Middle frontal gyrus (tissue), 1 donor: Measurements from ENCODE around the gene ARHGAP28.

Source experiments
- DNase-seq: peaks from one replicate; pipeline ENCODE4 v3.0.0-alpha.2; 2015; ENCODE audit warnings: low spot score; ENCODE audit errors: extremely low spot score

Gene ARHGAP28, protein sequence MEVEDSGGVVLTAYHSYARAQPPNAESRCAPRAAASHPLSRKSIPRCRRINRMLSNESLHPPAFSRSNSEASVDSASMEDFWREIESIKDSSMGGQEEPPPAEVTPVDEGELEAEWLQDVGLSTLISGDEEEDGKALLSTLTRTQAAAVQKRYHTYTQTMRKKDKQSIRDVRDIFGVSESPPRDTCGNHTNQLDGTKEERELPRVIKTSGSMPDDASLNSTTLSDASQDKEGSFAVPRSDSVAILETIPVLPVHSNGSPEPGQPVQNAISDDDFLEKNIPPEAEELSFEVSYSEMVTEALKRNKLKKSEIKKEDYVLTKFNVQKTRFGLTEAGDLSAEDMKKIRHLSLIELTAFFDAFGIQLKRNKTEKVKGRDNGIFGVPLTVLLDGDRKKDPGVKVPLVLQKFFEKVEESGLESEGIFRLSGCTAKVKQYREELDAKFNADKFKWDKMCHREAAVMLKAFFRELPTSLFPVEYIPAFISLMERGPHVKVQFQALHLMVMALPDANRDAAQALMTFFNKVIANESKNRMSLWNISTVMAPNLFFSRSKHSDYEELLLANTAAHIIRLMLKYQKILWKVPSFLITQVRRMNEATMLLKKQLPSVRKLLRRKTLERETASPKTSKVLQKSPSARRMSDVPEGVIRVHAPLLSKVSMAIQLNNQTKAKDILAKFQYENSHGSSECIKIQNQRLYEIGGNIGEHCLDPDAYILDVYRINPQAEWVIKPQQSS

DNA sequence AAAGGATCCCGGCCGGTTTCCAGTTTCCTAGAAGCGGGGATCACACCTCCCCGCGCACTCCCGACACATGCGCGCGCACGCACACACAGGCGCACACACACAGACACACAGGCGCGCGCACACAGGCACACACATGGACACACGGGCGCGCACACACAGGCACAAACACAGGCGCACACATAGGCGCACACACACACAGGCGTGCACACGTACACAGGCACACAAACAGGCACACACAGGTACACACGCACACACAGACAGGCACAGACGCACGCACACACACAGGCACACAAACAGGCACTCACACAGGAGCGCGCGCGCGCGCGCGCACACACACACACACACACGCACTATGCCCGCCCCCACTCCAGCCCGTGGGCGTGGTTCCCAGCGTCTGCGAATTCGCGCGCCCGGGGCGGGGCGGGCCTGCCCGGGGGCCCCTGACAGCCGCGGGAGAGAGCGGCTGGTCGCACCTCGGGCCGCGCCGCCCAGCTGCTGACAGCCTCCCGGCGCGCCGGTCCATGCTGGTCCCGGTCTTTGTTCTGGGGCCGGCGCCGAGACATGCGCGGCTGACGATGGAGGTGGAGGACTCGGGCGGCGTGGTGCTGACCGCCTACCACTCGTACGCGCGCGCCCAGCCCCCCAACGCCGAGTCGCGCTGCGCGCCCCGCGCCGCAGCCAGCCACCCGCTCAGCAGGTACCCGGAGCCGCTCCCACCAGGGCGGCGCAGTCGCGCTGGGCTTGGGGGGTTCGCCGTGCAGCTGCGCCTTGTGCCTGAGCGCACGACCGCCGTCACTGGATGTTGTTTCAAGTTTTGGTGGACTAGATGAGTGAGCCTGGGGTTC lies at the start of gene ARHGAP28:
TSS of gene ARHGAP28 (plus strand) at position 470 of the 845 bp plus-strand sequence. CDS start at position 576, 106 bp downstream.
- no peak for DNase-seq

DNA sequence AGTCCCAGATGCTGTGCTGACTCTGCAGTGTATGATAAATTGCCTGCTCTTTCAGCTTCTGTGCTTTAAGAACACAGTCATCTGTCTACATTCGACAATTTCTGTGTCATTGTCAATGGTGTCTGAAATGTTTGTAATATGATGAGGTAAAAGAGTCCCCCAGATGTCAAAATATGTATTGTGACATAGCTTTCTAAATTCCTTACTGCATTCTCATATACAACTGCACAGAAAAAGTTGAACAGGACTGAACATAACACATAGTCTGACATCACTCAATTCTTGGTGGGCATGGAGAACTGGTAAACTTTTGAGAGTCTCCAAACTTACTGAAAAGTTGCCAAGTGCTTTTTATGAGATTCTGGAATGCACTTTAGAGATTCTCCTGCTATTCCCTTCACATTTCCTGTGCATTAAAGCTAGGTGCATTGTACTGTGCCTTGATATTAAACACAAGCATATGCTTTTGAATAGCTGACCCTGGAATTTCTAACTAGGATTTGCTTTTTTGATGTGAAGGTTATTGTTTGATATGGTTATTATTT lies 48.1 kb upstream of the ARHGAP28 start:
- no peak for DNase-seq

DNA sequence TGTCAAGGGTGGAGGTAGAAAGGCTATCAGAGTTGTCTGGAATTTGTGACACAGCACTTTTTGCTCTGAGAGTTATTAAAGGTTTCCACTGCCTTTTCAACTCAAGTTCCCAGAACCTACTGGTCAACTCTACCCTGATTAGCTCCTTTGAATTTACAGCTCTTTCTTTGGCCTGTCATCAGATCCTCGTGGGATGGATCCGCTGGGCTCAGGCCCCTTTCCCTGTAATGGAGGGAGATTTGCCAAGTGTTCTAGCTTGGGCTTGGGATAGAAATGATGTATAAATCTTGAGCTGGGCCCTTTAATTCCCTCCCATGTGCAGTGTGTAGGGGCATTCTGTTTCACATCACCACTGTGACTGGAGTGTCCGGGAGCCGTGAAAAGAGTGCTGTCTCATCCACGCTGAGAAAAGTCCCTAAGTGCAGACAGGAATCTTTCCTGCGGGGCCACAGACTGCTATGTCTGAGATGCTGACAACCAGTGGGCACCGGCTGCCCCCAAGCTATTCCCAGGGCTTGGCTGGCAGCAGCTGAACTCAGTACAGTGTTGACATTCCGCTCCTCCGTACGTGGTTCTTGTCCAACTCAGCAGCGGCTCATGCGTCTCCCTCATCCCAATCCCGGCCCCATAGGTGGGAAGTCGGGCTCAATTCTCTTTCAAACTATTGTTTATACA lies 46.9 kb upstream of the ARHGAP28 start:
- DNase-seq: no peak

DNA sequence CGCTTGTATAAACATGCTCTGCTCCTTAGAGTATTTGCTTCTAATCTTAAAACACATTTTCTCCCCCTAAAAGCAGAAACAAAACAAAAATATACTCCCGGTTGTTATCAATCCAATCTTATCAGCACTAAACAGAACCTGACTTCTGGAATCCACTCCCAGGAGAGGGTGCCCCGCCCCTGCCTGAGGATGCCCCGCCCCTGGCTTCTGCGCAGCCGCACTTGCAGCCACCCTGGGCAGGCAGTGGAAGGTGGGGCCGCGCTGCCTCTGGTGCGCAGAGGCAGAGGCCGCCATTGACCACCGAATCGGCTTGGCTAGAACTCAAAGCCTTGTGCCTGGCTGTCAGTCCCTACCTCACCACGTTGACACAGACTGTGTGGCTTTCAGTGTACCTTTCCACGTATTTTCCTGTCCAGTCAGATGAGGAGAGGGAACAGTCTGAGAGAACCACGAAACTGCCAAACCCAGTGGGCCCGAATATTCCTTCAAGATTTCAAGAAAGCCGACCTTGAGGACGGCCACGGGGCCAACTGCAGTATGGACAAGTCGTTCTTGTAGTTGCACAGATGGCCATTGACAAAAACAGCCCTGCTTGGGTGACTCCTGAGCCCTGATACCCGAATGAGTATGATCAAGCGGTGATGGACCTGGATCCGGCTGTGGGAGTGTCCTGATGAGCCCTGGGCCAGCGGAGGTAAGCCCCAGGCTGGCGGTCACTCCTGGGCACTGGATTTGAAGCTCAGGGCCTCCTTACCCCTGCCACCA lies 46.2 kb upstream of the ARHGAP28 start:
- no peak for DNase-seq

DNA sequence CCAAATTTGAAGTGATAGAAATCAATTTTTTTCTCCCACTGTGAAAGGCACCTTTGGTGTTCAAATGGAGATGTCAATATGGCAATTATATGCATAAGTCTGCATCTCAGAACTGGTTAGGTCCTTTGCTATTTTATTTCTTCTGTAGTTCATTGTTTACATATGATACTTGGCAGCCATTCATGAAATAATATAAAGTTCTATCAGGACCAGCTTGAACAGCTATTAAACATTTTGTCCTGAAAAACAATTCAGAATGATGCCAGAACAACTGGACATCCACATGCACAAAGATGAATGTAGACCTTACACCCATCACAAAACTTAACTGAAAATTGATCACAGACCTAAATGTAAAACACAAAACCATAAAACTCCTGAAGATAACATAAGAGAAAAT lies 41.8 kb upstream of the ARHGAP28 start:
- no peak for DNase-seq

DNA sequence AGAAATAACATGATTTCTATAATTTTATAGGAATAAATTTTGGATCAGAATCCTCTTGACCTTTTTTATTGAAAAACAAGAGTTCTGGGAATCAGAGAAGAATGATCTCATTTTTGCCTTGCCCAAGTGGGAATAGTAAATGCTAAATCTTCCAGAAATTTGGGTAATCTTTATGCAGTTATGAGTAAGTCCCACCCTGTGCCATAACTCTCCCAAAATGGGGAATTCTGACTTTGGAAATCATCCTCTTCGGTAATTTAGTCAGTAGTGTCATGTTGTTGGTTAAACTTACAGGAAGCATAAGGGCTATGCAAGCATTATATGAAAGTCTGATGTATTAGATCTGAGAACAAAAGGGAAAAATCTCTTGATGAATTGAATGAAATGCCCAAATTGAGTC lies 20.6 kb upstream of the ARHGAP28 start:
- DNase-seq: no peak

DNA sequence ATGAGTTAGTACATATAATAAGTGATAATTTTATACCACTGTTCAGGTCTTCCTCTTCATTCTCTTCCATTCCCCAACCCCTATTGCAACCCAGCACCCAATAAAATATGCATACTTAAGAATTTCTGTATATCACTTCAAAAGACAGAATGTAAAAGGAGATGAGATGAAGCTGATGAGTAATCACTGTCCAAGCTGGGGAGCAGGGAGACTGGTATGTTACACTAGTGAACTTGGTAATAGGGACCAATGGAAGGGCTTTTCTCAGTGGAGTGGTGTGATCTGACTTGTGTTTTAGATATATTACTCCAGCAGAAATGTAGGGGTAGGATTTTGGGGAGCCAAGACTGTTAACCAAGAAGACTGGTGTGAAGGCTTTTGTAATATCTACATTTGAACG lies 18.0 kb upstream of the ARHGAP28 start:
- no peak for DNase-seq

DNA sequence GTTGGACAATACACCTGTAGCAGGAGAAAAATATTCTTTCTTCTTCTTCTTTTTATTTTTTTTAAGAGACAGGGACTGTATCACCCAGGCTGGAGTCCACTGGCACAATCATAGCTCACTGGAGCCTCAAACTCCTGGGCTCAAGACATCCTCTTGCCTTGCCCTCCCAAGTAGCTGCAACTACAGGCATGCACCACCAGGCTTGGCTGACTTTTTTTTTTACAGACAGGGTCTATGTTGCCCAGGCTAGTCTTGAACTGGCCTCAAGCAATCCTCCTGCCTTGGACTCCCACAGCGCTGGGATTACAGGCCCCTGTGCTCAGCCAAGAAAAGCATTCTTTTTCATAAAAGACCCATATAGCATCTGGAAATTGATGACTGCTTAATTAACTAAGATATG lies 17.1 kb upstream of the ARHGAP28 start:
- DNase-seq: no peak

DNA sequence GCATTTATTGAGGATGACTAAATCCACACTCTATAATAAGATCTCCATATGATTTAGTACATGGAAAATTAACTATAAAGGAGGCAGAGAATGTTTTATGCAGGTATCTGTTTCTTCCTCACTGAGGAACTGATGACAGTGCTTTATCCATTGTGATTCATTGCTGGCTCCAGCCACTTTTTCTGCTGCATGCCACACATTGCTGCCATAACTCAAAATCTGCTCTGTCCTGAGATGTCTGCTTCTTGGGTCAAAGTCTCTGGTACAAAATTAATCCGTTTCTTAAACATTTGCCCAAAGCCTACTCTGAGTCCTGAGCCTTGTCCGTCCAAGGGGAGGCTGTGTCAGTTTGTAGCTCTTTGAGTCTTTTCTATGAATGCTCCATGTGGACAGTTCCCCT lies 15.5 kb upstream of the ARHGAP28 start:
- DNase-seq: no peak

DNA sequence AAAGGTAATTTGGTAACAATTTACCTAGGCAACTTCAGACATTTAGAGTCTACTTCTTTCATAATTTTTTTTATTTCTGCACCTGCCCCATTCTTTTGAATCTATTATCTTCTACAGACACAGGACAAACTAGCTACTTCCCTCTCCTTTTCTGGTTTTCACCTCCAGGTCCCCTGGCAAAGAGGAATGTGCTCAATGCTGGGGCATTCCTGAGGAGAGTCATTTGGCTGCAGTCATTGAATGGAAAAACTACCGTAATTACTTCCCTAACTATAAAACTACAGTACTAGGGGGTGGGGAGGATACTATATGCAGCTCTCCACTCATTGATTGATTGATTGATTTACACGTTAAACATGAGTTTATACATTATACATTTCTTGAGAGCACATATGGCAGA lies 11.2 kb upstream of the ARHGAP28 start:
- DNase-seq: no peak

DNA sequence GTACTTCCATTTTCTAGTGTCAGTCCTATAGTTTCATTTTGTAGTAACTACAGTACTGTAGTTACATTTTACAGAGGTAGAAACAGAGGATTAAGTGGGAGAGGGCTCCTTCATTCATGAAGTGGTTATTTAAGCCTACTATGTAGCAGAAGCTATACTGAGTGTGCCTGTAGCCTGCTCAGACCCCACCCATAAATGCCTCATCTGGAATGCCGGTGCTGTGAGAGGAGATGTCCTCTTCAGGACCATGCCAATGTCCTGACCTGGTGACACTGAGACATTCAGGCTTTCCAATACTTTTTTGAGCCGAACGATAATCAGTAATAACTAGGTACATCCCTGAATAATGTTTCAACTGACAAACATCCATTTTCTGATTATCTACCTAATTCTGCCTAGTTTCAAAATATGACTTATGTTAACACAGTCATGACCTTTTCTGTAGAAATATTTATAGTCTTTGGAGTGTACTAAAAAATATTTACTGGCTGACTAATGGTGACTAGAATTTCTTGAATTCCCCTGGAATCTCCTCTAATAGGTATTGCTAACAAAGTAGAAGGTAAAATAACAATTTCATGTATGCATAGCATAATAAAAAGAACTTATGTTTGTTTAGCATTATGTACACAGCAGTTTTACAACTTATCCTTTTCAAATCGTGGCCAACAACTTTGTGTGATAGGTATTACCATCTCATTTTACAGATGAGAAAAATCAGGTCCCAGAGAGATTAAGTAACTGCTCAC lies 10.2 kb upstream of the ARHGAP28 start:
- DNase-seq: no peak

DNA sequence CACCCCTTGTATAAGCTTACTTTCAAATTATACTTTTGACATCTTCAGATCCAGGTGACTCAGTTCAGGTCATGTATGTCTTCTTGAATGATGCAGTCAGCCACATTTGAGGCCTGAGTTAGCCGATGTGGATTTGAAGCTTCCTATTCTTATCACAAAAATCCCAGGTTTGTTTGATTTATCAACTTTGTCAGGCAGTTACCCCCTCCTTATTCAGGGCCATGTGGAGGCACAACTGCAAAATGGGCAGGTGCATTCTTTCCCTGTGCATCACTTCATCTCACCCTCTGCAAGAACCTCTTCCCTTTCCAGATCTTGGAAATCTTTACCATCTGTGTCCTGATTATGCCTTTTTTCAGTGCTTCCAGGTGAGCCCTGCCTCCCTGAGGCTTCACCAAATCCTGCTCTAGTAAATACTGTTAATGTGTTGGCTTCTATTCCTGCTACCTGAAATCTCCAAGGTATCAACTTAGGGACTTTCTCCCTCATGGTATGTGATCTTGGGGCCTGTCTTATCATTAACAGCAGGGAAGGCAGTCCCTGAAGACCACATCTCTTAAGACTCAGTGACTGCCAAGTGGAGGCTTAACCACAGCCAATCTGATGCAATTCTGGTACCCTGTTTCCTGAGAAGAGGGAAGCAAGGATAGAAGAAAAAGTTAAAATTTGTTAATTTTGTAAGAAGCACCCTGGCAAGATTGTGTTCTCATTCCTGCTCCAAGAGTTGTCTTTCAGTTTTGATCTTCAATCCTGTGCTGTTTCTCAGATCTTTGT lies 9.4 kb upstream of the ARHGAP28 start:
- no peak for DNase-seq

DNA sequence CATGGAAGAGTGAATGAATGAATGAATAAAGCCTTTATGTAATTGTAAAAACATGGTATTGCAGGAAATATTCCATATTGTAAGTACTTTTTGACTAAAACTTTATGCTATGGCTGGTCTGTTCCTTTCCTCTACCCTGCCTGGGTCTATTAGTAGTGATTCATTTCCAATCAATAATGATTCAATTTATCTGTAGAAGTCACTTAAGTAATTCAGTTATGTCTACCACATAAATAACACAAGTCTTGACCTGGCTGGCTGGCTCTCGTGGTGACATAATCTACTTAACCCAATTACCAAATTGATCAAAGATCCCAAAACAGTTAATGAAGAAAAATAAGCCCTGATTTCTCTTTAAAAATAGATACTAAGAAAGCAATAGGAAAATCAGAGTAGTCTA lies 7.8 kb upstream of the ARHGAP28 start:
- DNase-seq: no peak

DNA sequence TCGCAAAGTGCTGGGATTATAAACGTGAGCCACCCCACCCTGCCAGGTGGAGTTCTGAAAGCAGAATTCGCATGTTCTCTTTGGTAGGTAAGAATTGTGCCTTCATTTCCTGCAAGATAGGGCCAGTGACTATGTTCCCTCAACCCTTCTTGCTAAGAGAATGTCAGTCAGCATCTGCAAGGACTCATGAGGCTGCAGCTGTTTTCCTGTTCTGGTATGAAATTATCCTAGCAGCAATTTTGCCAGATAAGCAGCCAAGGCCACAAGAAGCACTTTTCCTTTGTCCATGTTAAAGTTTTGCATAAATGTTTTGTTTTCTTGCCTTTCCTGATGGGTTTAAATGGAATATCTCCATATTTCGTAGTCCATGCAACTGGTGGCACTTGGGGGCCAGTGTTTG lies 6.8 kb upstream of the ARHGAP28 start:
- DNase-seq: no peak

DNA sequence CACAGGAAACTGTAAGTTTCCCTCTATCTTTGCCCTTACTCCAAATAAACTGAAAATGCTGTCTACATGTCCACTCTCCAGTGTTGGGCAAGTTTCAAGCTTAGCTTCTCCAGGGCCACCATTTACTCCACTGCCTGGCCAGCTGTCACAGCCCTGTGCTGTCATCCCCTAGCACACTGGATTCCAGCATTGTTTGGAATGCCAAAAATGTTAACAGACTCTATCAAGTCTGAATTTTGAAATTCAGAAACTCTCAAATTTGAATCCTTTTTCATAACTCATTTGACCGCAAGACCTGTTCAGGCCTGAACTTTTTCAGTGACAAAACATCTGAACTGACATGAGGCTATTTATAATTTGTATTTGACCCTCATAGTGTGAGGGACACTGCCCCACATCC lies 5.2 kb upstream of the ARHGAP28 start:
- no peak for DNase-seq

DNA sequence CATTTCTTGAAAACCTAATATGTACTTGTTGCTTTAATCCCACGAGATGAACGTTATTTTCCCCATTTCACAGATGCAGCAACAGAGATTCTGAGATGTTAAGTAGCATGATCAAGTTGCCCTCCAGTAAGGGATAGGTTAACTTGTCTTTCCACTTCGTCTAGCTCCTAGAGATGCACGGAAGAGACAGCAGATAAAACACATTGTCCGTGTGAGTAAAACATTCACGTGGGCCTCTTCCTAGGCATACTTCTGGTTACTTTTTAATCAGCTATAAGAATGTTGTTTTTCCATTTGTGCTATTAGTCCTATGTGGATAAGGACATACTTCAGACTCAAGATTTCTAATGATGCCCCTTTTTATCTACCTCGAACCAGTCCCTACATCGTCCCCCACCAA lies 1.2 kb upstream of the ARHGAP28 start:
- no peak for DNase-seq

DNA sequence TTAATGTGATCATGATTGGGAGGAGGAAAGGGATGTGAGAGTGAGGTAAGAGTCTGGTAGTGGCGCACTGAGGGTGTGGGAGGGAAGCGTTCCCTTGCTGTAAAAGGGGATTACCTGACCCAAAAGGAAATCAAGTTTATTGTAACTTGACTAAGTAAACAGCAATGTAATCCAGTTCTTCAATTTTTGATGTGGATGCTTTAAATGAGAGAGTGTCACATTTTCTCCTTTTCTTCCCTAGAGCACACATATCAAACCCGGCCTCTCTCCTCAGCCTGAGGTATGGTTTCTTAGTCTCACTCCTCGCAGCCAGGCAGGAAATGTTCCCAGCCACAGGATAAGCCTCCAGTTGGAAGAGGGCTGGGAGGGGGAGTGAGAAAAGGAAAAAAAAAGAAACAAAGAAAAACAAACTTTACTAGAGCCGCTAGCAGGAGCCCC lies 688 bp upstream of the ARHGAP28 start:
- peak; percentile 55 for DNase-seq

DNA sequence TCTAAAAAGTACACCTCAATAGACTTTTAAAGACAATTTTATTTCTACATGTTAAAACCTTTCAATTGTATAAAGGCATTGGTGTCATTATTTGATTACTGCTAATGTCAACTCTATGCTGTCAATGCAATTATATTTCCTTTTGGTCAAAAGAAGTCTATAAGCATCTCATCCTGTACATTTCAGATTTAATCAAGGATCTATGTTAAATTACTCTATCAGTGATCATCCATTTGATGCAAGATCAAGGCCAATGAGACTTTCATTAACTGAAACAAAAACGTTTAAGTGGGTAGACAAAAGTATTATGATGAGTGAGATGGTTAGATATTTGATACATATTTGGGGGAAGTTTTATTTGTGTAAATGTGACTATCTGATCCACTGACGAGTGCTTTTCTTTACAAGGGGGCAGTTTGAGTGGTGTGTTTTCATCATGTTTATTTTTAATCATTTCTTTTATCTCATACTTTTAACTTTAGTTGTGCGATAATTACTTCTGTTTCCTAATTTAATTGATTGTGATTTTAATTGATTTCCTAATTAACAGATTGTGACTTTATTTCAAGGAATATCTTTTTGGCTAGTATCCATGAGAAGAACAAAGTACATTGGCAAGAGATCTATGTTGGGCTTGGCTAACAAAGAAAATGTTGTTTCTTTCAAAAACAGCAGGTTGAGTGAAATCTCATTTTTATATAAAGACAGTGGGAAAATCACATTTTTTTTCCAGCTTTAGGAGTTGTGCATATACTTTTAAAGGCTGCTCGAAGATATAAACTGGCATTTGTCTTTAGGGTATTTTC lies 1.1 kb downstream of the ARHGAP28 start:
- DNase-seq: no peak
